Hepatocyte (in vitro differentiated cells): ENCODE measurements around the gene OXER1. TPM values are rescaled to one million over a fixed set of nuclear protein-coding genes. Genes with fewer than 3 reads are reported as not detected.

Source experiments
- DNase-seq: peaks from one replicate; pipeline ENCODE4 v3.0.0-alpha.2; 2016; ENCODE audit warnings: low spot score
- H2AFZ ChIP-seq: fragments of 200-600 bp; sonication (generic); 2 replicates; pipeline ENCODE4 v1.6.0; 2016; ENCODE audit warnings: antibody characterized with exemption, mild to moderate bottlenecking
- H3K27ac ChIP-seq: fragments of 200-600 bp; sonication (generic); 2 replicates; pipeline ENCODE4 v1.5.1; 2016; ENCODE audit warnings: mild to moderate bottlenecking
- H3K27me3 ChIP-seq: fragments of 200-600 bp; sonication (generic); 2 replicates; pipeline ENCODE4 v1.6.1; 2016
- H3K36me3 ChIP-seq: fragments of 200-600 bp; sonication (generic); replicated peaks from 2 replicates; pipeline ENCODE4 v1.5.1; 2016; ENCODE audit warnings: low read depth; ENCODE audit not compliant: insufficient read depth
- H3K4me1 ChIP-seq: fragments of 200-600 bp; sonication (generic); 2 replicates; pipeline ENCODE4 v1.5.1; 2016; ENCODE audit warnings: mild to moderate bottlenecking, moderate library complexity; ENCODE audit not compliant: insufficient read depth
- H3K4me2 ChIP-seq: fragments of 200-600 bp; sonication (generic); 2 replicates; pipeline ENCODE4 v1.6.0; 2016
- H3K4me3 ChIP-seq: fragments of 200-600 bp; sonication (generic); 2 replicates; pipeline ENCODE4 v1.5.1; 2016; ENCODE audit warnings: mild to moderate bottlenecking
- H3K79me2 ChIP-seq: fragments of 200-600 bp; sonication (generic); 2 replicates; pipeline ENCODE4 v1.6.0; 2017; ENCODE audit warnings: mild to moderate bottlenecking
- H3K9me2 ChIP-seq: fragments of 200-600 bp; sonication (generic); replicated peaks from 2 replicates; pipeline ENCODE4 v1.6.0; 2017; ENCODE audit warnings: mild to moderate bottlenecking; ENCODE audit not compliant: insufficient read depth
- H3K9me3 ChIP-seq: fragments of 200-600 bp; sonication (generic); 2 replicates; pipeline ENCODE4 v1.5.1; 2016; ENCODE audit warnings: low read depth, mild to moderate bottlenecking
- H4K20me1 ChIP-seq: fragments of 200-600 bp; sonication (generic); 2 replicates; pipeline ENCODE4 v1.6.0; 2016; ENCODE audit warnings: mild to moderate bottlenecking; ENCODE audit not compliant: insufficient read depth, poor library complexity, severe bottlenecking
- CTCF ChIP-seq: fragments of 200-600 bp; sonication (generic); IDR thresholded peaks from 2 replicates; pipeline ENCODE4 v1.5.1; 2016; ENCODE audit warnings: antibody characterized with exemption, mild to moderate bottlenecking; ENCODE audit not compliant: poor library complexity
- EZH2 ChIP-seq: fragments of 200-600 bp; sonication (generic); IDR thresholded peaks from 2 replicates; pipeline ENCODE4 v1.6.1; 2016; ENCODE audit warnings: antibody characterized with exemption, mild to moderate bottlenecking, borderline replicate concordance
- EZH2phosphoT487 ChIP-seq: fragments of 200-600 bp; sonication (generic); IDR thresholded peaks from one replicate; pipeline ENCODE4 v1.6.1; 2018; ENCODE audit warnings: antibody characterized with exemption, mild to moderate bottlenecking, low read depth, moderate library complexity; ENCODE audit not compliant: unreplicated experiment, severe bottlenecking
- WGBS: methylation state at CpG from one replicate; pipeline ENCODE4 v1.1.6; 2016; ENCODE audit warnings: low lambda C conversion rate; ENCODE audit errors: missing lambda C conversion rate; 5-methylcytosine and 5-hydroxymethylcytosine counted together
- polyA plus RNA-seq: library from polyadenylated mRNA; unstranded; fragments of >200 nt; fragmentation: Nextera tagmentation; extraction: Ambion mirVana; gene quantifications from 2 replicates; pipeline ENCODE4 v1.2.1, GENCODE V29; 2016
- total RNA-seq: library from RNA; depleted of rRNA; stranded (reverse); fragments of >200 nt; gene quantifications from 2 replicates; pipeline ENCODE4 v1.2.3, GENCODE V29; 2014

OXER1 gene
- total and polyA plus RNA-seq, 2 experiments from 2014 or later = 5.1 to 9.5 TPM

GRCh38 chr2:42777883-42778805 is 14.2 kb upstream of the OXER1 start:
- Histone ChIP-seq H2AFZ (no peak overlapping the region), H3K4me1 (no peaks in the 10 kb centered on the region), H4K20me1 (no peaks in the 10 kb centered on the region), H3K79me2 (no peaks in the 10 kb centered on the region), H3K9me2 (no peaks in the 10 kb centered on the region), H3K27ac (no peak overlapping the region), H3K4me3 (no peak overlapping the region), H3K4me2 (no peak overlapping the region), H3K27me3 (no peaks in the 10 kb centered on the region), H3K36me3 (no peaks in the 10 kb centered on the region), H3K9me3 (no peaks in the 10 kb centered on the region)
- TF ChIP-seq CTCF = no peak
- no peak for TF ChIP-seq EZH2phosphoT487
- no peak for TF ChIP-seq EZH2
- DNase-seq = no peak
- 96% methylated on average over 3 of the region's 3 CpGs for WGBS

- no peak overlapping the region for H3K27ac ChIP-seq
- 79% methylated on average over 3 of the region's 3 CpGs for WGBS
- H3K9me3 ChIP-seq = no peaks in the 10 kb centered on the region
- H3K4me1 ChIP-seq = no peaks in the 10 kb centered on the region
- H3K79me2 ChIP-seq = no peaks in the 10 kb centered on the region
- DNase-seq = no peak
- no peak overlapping the region for H3K4me2 ChIP-seq
- no peak for TF ChIP-seq EZH2
- no peak for TF ChIP-seq CTCF
- no peak for TF ChIP-seq EZH2phosphoT487
- H3K27me3 ChIP-seq = no peaks in the 10 kb centered on the region
- H3K36me3 ChIP-seq = no peaks in the 10 kb centered on the region
- H3K9me2 ChIP-seq = no peaks in the 10 kb centered on the region
- no peak overlapping the region for H3K4me3 ChIP-seq
- no peaks in the 10 kb centered on the region for H4K20me1 ChIP-seq
- H2AFZ ChIP-seq = no peak overlapping the region
Measured at GRCh38 chr2:42775810-42776209, 11.9 kb upstream of the OXER1 start.

GRCh38 chr2:42775186-42775585 is 11.3 kb upstream of the OXER1 start:
- DNase-seq = no peak
- TF ChIP-seq EZH2 = no peak
- TF ChIP-seq EZH2phosphoT487 = no peak
- no peak for TF ChIP-seq CTCF
- Histone ChIP-seq H3K27me3 (no peaks in the 10 kb centered on the region), H3K27ac (no peak overlapping the region), H2AFZ (no peak overlapping the region), H3K36me3 (no peaks in the 10 kb centered on the region), H3K79me2 (no peaks in the 10 kb centered on the region), H3K4me2 (no peak overlapping the region), H3K4me3 (no peak overlapping the region), H4K20me1 (no peaks in the 10 kb centered on the region), H3K9me3 (no peaks in the 10 kb centered on the region), H3K9me2 (no peaks in the 10 kb centered on the region), H3K4me1 (no peaks in the 10 kb centered on the region)
- 96% methylated on average over 2 of the region's 2 CpGs for WGBS
